Epithelial cell of proximal tubule (primary cell): ENCODE data around the gene RIMKLB. TPM values are rescaled to one million over a fixed set of nuclear protein-coding genes. Genes with fewer than 3 reads are reported as not detected.

ENCODE experiments used
- DNase-seq: peaks from one replicate; pipeline ENCODE4 v3.0.0-alpha.2; 2011; ENCODE audit warnings: low read depth
- H3K4me3 ChIP-seq: 2 replicates; pipeline ENCODE4 v1.5.1; 2011; ENCODE audit warnings: low read depth, mild to moderate bottlenecking, low read length
- total RNA-seq: library from RNA; depleted of rRNA; stranded (reverse); fragments of >200 nt; gene quantifications from 2 replicates; pipeline ENCODE4 v1.2.3, GENCODE V29; 2015
- TF ChIP-seq, protein P1 (sequence below): conservative IDR thresholded peaks from 2 replicates; pipeline ENCODE4 v1.5.1; 2012; ENCODE audit warnings: low read depth, mild to moderate bottlenecking, low read length

Gene RIMKLB
- total RNA-seq, 1 donor from 2014 or later: 34.0 TPM

DNA sequence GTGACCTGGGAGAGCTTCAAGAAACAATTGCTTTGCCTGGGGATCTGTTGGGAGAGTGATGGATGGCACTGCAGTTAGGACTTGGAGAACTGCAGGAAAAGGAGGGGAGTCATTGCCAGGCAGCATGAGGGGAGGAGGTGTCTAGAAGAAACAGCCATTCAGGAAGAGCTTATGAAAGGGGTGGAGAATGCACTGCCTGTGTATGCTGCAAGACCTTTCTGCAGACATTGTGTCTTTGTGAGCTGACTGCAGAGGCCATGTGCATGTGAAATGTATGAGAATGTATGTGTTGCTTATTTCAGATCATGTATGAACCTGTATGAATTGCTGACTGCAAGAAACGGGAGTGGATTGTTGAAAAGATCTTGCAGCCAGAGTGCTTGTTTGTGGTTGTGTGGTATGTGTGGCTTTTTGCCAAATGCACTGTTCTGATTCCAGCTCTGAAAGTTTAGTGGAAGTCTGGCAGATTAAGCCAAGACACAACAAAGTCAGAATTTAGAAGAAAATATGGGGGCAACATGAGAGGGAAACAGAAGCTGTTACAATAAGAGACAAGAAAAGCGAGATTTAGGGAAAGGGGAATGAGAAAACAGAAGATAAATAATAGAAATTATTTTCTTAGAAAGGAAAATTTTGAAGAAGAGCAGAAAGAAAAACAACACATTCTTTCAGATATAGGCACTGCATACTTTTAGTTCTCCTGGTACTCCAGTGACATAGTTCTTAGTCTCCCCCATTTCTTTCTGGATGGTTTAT lies 9.8 kb upstream of the RIMKLB start:
- peak overlapping the region; percentile 25 for H3K4me3 ChIP-seq
- DNase-seq: no peak
- TF ChIP-seq, protein P1, sequence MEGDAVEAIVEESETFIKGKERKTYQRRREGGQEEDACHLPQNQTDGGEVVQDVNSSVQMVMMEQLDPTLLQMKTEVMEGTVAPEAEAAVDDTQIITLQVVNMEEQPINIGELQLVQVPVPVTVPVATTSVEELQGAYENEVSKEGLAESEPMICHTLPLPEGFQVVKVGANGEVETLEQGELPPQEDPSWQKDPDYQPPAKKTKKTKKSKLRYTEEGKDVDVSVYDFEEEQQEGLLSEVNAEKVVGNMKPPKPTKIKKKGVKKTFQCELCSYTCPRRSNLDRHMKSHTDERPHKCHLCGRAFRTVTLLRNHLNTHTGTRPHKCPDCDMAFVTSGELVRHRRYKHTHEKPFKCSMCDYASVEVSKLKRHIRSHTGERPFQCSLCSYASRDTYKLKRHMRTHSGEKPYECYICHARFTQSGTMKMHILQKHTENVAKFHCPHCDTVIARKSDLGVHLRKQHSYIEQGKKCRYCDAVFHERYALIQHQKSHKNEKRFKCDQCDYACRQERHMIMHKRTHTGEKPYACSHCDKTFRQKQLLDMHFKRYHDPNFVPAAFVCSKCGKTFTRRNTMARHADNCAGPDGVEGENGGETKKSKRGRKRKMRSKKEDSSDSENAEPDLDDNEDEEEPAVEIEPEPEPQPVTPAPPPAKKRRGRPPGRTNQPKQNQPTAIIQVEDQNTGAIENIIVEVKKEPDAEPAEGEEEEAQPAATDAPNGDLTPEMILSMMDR: no peak

DNA sequence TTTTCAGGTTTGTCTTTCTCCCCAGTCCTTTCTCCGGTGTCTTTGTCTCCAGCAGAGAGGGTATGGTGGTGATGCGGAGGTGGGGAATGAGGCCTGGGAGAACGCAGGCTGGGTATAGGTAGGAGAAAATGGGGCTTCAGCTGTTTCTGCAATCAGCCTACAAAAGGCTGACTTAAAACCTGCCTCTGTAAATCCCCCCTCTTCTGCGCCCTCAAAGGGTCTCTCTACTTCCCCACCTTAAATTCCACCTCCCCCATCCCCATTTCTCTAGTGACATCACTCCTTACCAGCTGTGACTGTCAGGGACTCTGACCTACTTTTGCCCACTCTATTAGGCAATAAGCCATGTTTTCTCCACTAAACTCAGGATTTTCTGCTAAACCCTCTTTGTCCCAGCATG lies 8.1 kb upstream of the RIMKLB start:
- no peak overlapping the region for H3K4me3 ChIP-seq
- no peak for DNase-seq
- TF ChIP-seq, protein P1: no peak

DNA sequence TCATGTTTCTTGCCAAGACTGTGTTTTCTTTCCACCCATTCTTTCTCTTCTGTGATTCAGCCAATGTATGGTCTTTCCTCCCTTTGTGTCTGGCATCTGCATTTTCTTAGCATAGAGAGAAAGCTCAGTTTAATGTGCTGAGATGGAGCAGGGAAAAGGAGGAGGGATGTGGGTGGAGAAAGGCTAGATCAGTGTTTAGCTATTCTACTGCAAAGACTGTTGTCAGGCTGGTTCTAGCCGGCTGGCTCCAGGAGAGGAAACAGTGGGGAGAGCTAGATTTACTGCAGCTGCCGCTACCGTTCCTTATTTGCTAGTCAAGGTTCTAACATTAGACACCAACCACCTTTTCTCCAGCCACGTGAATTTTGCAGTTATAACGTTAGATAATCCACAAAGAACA lies 5.2 kb upstream of the RIMKLB start:
- TF ChIP-seq, protein P1: no peak
- no peak for DNase-seq
- H3K4me3 ChIP-seq: no peak overlapping the region

DNA sequence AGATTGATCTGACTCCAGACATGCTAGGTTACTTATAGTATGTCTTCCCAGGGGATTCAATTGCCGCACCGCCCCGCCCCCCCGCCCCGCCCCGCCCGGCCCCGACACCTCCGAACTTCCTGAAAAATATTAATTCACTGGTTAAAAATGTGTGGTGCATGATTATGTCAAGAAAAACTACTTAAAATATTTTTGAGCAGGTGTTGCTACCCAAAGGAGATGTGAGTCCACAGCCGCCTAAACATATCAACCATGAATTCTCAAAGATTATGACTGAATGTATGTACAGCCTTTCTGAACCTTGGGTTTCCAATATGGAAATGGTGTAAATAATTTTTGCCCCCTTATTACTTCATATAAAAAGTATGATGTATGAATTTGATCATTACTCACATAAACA lies 2.7 kb upstream of the RIMKLB start:
- DNase-seq: no peak
- TF ChIP-seq, protein P1: no peak
- no peak overlapping the region for H3K4me3 ChIP-seq

DNA sequence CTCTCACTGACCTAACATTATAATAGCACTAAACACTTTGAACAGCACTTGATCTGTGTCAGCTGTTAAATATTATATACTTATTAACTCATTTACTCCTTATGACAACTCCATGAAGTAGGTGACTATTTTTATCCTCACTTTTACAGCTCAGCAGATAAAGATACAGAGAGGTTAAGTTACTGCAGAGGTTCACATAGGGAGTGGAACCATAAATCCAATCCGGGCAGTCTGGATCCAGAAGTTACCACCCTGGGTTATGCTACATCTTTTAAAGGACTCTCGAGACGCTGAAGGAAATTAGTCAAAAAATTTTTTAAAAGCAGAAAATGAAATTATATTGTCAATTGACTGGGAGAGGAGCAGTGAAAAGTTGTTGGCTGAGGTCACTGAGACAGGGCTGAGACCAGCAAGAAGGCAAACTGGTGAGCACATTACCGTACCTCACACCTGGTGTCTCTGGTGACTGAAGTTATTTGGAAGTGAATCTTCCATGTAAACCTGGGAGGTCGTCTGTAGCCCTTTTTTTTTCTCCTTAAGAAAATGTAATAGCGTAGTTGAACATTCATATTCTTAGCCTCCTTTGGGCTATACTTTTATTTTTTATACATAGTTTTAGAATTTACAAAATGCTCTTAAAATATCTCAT lies 1.2 kb upstream of the RIMKLB start:
- no peak for DNase-seq
- peak overlapping the region; percentile 94 for H3K4me3 ChIP-seq
- TF ChIP-seq, protein P1: no peak

DNA sequence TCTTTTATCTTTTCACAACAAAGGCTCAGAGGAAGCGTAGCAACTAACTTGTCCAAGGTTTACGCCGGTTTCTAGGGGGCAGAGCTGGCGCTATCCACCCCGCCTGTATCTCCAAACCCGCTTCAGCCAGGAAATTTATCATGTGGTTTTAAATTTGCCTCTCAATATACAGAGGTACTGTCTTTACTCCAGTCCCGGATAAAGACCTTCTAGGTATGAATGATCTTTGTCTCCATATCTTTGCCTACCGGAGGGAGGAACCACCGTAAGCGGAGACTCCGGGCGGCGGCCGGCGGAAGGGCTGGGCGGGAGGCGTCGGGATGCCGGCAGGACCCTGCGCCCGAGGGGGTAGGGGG lies 693 bp upstream of the RIMKLB start:
- no peak for DNase-seq
- peak overlapping the region; percentile 94 for H3K4me3 ChIP-seq
- TF ChIP-seq, protein P1: no peak
